Thyroid gland (tissue), 4 donors: ENCODE measurements around the gene CATSPER1.

Experiments used
- POLR2A ChIP-seq, 2 donors: fragments of 450-650 bp; IDR thresholded peaks; one replicate each; pipeline ENCODE4 v1.6.1; 2017; ENCODE audit warnings: antibody characterized with exemption in 2 of 2, mild to moderate bottlenecking in 2 of 2, moderate library complexity in 1 of 2
- TF ChIP-seq, protein P1 (sequence below), 6 experiments: fragments of 200-600 bp in 3 of 6; fragments of 450-650 bp in 3 of 6; sonication (generic) in 3 of 6; IDR thresholded peaks; one replicate each; pipeline ENCODE4 v1.5.1; 2016 to 2019; ENCODE audit warnings: antibody characterized with exemption in 6 of 6, mild to moderate bottlenecking in 2 of 6, inconsistent platforms in 1 of 6, moderate library complexity in 1 of 6

DNA sequence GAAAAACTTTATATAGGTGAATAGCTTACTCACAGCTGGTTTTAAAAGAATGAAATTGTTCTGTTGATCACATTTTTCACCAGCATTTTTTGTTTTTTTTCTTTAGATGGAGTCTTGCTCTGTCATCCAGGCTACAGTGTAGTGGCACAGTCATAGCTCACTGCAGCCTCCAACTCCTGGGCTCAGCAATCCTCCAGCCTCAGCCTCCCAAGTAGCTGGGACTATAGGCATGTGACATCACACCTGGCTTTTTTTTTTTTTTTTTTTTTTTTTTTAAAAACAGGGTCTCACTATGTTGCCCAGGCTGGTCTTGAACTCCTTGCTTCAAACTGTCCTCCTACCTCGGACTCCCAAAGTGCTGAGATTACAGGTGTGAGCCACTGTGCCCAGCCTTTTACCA is 47.4 kb upstream of the CATSPER1 start:
- TF ChIP-seq, protein P1, sequence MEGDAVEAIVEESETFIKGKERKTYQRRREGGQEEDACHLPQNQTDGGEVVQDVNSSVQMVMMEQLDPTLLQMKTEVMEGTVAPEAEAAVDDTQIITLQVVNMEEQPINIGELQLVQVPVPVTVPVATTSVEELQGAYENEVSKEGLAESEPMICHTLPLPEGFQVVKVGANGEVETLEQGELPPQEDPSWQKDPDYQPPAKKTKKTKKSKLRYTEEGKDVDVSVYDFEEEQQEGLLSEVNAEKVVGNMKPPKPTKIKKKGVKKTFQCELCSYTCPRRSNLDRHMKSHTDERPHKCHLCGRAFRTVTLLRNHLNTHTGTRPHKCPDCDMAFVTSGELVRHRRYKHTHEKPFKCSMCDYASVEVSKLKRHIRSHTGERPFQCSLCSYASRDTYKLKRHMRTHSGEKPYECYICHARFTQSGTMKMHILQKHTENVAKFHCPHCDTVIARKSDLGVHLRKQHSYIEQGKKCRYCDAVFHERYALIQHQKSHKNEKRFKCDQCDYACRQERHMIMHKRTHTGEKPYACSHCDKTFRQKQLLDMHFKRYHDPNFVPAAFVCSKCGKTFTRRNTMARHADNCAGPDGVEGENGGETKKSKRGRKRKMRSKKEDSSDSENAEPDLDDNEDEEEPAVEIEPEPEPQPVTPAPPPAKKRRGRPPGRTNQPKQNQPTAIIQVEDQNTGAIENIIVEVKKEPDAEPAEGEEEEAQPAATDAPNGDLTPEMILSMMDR (IDR thresholded peaks at IDR 0.05), result no peak
- no peak for TF ChIP-seq POLR2A (IDR thresholded peaks at IDR 0.05)
